ENCODE results near the gene PRPF19.
"Not testable (repeated sequence)": the region's sequence is repeated elsewhere in the genome, so short reads cannot be mapped to it uniquely, and the experiment has no call there.

The PRPF19 gene

GRCh38 chr11:60923800-60924109 is 17.4 kb upstream of the PRPF19 start:
- no peak for DNase-seq (ENCODE audit: low read depth in 2 of 2)

- no peak for DNase-seq (ENCODE audit: low read depth in 2 of 2)
These were observed 16.9 kb upstream of the PRPF19 start for GRCh38 chr11:60923326-60923725.

GRCh38 chr11:60922906-60923305 is 16.5 kb upstream of the PRPF19 start:
- no peak for DNase-seq (ENCODE audit: low read depth in 2 of 2)

- no peak for DNase-seq (ENCODE audit: low read depth in 2 of 2)
These were observed 15.5 kb upstream of the PRPF19 start for GRCh38 chr11:60921777-60922335.

- DNase-seq (ENCODE audit: low read depth in 2 of 2): no peak
These were observed 14.9 kb upstream of the PRPF19 start for GRCh38 chr11:60921259-60921658.

- no peak for DNase-seq (ENCODE audit: low read depth in 2 of 2)
These were observed 13.6 kb upstream of the PRPF19 start for GRCh38 chr11:60919956-60920355.

GRCh38 chr11:60919320-60919719 is 12.9 kb upstream of the PRPF19 start:
- DNase-seq (ENCODE audit: low read depth in 2 of 2): no peak

- DNase-seq (ENCODE audit: low read depth in 2 of 2): no peak
These were observed 12.5 kb upstream of the PRPF19 start for GRCh38 chr11:60918939-60919265.

- no peak for DNase-seq (ENCODE audit: low read depth in 2 of 2)
These were observed 12.0 kb upstream of the PRPF19 start for GRCh38 chr11:60918251-60918938.

GRCh38 chr11:60917267-60917666 is 10.9 kb upstream of the PRPF19 start:
- no peak for DNase-seq (ENCODE audit: low read depth in 2 of 2)

GRCh38 chr11:60916669-60917206 is 10.4 kb upstream of the PRPF19 start:
- DNase-seq (ENCODE audit: low read depth in 2 of 2): no peak

GRCh38 chr11:60915248-60915914 is 9.0 kb upstream of the PRPF19 start:
- DNase-seq (ENCODE audit: low read depth in 2 of 2): peak; percentile 49 to 57

GRCh38 chr11:60914633-60915247 is 8.4 kb upstream of the PRPF19 start:
- no peak for DNase-seq (ENCODE audit: low read depth in 2 of 2)

- DNase-seq (ENCODE audit: low read depth in 2 of 2): peak; percentile 76 to 80
These were observed 7.6 kb upstream of the PRPF19 start, which contains the start of gene TMEM109 for GRCh38 chr11:60913793-60914632. TMEM109 (plus strand) TSS chr11:60914158; CDS start chr11:60919694, 5,536 bp downstream.

GRCh38 chr11:60912851-60913528 is 6.6 kb upstream of the PRPF19 start:
- no peak for DNase-seq (ENCODE audit: low read depth in 2 of 2)

GRCh38 chr11:60912223-60912850 is 6.0 kb upstream of the PRPF19 start:
- DNase-seq (ENCODE audit: low read depth in 2 of 2): no peak

- DNase-seq (ENCODE audit: low read depth in 2 of 2): no peak
These were observed 4.5 kb upstream of the PRPF19 start for GRCh38 chr11:60910711-60911380.

- DNase-seq (ENCODE audit: low read depth in 2 of 2): no peak
These were observed 3.9 kb upstream of the PRPF19 start for GRCh38 chr11:60910281-60910687.

- DNase-seq (ENCODE audit: low read depth in 2 of 2): not testable (repeated sequence)
These were observed 3.4 kb upstream of the PRPF19 start for GRCh38 chr11:60909680-60910280.

- no peak for DNase-seq (ENCODE audit: low read depth in 2 of 2)
These were observed 2.4 kb upstream of the PRPF19 start for GRCh38 chr11:60908803-60909202.
